Left renal pelvis (tissue), 4 donors: ENCODE data around the gene R3HDM1. TPM values are rescaled to one million over a fixed set of nuclear protein-coding genes. Genes with fewer than 3 reads are reported as not detected.

Source experiments
- DNase-seq, 4 donors: peaks; one replicate each; pipeline ENCODE4 v3.0.0-alpha.2; 2013; ENCODE audit warnings: low read depth in 4 of 4, low spot score in 3 of 4
- polyA plus RNA-seq, 4 donors: library from polyadenylated mRNA; unstranded; fragments of 120-200 nt; gene quantifications; one replicate each; pipeline ENCODE4 v1.2.1, GENCODE V29; 2013; ENCODE audit not compliant: insufficient read length in 4 of 4

The R3HDM1 gene
- polyA plus RNA-seq, 4 donors, result 27.5 to 40.4 (median 37.6) TPM

DNA sequence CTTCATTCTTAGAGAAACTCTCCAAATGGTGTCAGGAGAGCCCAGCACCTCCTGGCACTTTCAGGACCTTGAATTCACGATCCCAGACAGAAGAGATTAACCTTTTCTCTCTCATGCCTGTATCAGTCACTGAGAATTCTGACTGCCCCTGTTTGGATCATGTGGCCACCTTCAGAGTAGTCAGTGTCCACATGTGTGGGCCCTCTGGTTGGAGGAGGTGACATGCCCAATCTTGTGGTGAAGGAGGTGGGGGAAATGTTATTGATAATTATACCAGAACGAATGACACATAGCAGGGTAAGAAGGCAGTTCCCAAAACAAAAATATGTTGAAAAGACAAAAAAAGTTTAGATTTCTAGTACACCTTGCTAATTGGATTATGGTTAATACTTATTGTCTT lies 242.0 kb downstream of the R3HDM1 start:
- DNase-seq, result no peak

GRCh38 chr2:135773917-135774316 lies 242.6 kb downstream of the R3HDM1 start:
- DNase-seq, result no peak

Other genes starting within 250 kb of the R3HDM1 start
- 10 to 100 TPM in 1 of 4 donors, 1 to 10 TPM in 3; 6.8 to 11.2 (median 9.0) TPM for gene ZRANB3, start 266 bp upstream of the R3HDM1 start, polyA plus RNA-seq
- 100 to 1,000 TPM; 136 to 174 (median 158) TPM for gene UBXN4, start 210.4 kb downstream of the R3HDM1 start, polyA plus RNA-seq